GM12891 (cell line): ENCODE results near the gene MYL11.

ENCODE experiments used
- PAX5 ChIP-seq: IDR thresholded peaks from 2 replicates; pipeline ENCODE4 v1.6.1; 2011; ENCODE audit warnings: low read length, moderate library complexity, mild to moderate bottlenecking; ENCODE audit not compliant: insufficient read depth, severe bottlenecking
- POLR2A ChIP-seq: IDR thresholded peaks from 2 replicates; pipeline ENCODE4 v1.6.1; 2011; ENCODE audit warnings: low read depth, low read length, control low read depth
- POLR2AphosphoS5 ChIP-seq: IDR thresholded peaks from 2 replicates; pipeline ENCODE4 v1.6.1; 2011; ENCODE audit warnings: low read depth, low read length, control low read depth
- POU2F2 ChIP-seq: IDR thresholded peaks from 2 replicates; pipeline ENCODE4 v1.6.1; 2011; ENCODE audit warnings: low read depth, mild to moderate bottlenecking, control low read depth, low read length, moderate library complexity
- SPI1 ChIP-seq: IDR thresholded peaks from 2 replicates; pipeline ENCODE4 v1.6.1; 2011; ENCODE audit warnings: low read depth, low read length, control low read depth
- TAF1 ChIP-seq: IDR thresholded peaks from 2 replicates; pipeline ENCODE4 v1.6.1; 2011; ENCODE audit warnings: low read depth, low read length, control low read depth

DNA sequence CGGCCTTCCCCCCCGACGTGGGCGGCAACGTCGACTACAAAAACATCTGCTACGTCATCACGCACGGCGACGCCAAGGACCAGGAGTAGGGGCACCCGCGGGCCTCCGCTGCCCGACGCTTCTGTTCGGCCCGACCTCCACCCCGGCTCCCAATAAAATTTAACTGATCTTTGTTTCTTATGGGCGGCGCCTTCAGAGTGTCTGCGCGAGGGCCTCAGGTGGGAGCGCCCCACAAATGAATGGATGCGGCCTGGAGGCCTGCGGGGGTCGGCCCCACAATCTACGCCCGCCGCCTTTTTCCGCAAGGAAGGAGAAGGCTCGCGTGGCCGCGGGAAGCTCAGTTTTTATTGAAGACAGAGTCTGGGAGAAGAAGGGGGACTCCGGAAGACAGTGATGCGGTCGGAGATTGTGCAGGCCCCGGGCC, 3.2 kb downstream of the MYL11 start:
- TF ChIP-seq POLR2AphosphoS5 (no peak), POU2F2 (no peak), TAF1 (no peak; the same call in 1 of the 2 replicates), POLR2A (peak; percentile 55), SPI1 (0 out of 2 replicates have a peak, but pooled peaks have one; percentile 16), PAX5 (no peak)
